Mucosa of stomach (tissue), 1 donor: ENCODE data around the gene PKMYT1.

Experiments
- H3K27me3 ChIP-seq: one replicate; pipeline ENCODE4 v1.7.0; 2013; ENCODE audit warnings: mild to moderate bottlenecking, low read length; ENCODE audit not compliant: control insufficient read depth, insufficient read depth
- H3K36me3 ChIP-seq: one replicate; pipeline ENCODE4 v1.7.0; 2013; ENCODE audit warnings: low read length; ENCODE audit not compliant: control insufficient read depth, insufficient read depth
- H3K4me1 ChIP-seq: one replicate; pipeline ENCODE4 v1.7.0; 2013; ENCODE audit warnings: mild to moderate bottlenecking, low read length; ENCODE audit not compliant: control insufficient read depth, insufficient read depth
- H3K4me3 ChIP-seq: one replicate; pipeline ENCODE4 v1.7.0; 2013; ENCODE audit warnings: low read length
- H3K9ac ChIP-seq: one replicate; pipeline ENCODE4 v1.7.0; 2013; ENCODE audit warnings: mild to moderate bottlenecking, low read length, moderate library complexity
- H3K9me3 ChIP-seq: one replicate; pipeline ENCODE4 v1.7.0; 2013; ENCODE audit warnings: mild to moderate bottlenecking, low read length, moderate library complexity; ENCODE audit not compliant: control insufficient read depth
- donor health status: Pancreatic carcinoma.

The PKMYT1 gene

DNA sequence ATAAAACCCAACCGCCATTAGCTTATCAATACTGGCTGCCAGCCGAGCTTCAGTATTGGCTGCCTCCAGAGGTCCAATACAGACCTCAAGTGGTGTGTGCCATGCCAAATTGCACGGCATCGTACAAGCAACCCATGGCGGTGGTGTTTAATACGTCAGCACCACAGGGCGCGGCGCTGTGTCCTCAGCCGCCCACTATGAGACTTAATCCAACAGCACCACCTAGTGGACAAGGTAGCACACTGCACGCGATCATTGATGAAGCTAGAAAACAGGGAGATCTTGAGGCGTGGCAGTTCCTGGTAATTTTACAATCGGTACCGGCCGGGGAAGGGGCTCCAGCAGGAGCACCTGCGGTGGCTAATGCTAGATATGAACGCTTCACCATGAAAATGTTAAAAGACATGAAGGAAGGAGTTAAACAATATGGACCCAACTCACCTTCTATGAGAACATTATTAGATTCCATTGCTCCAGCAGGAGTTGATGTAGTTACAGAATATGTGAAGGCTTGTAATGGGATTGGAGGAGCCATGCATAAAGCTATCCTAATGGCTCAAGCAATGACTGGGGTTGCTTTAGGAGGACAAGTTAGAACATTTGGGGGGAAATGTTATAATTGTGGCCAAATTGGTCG, 53.1 kb downstream of the PKMYT1 start:
- Histone ChIP-seq H3K9ac (no peak overlapping the region), H3K36me3 (no peaks in the 10 kb centered on the region), H3K9me3 (no peaks in the 10 kb centered on the region), H3K27me3 (no peaks in the 10 kb centered on the region), H3K4me3 (no peak overlapping the region), H3K4me1 (peaks cover 9% of the 10 kb centered on the region)

DNA sequence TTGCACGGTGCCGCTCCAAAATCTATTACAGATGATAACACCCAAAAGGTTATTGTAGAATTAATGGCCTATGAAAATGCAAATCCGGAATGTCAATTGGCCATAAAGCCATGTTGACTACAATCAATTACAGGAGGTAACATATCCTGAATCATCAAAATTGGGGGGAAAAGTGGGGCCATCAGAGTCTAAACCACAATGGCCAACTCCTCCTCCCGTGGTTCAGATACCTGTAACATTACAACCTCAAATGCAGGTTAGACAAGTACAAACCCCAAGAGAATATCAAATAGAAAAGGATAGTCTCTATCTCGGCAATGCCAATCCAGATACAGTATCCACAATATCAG, 53.6 kb downstream of the PKMYT1 start:
- Histone ChIP-seq H3K9ac (no peak overlapping the region), H3K4me3 (no peak overlapping the region), H3K36me3 (no peaks in the 10 kb centered on the region), H3K4me1 (peaks cover 9% of the 10 kb centered on the region), H3K27me3 (no peaks in the 10 kb centered on the region), H3K9me3 (no peaks in the 10 kb centered on the region)

DNA sequence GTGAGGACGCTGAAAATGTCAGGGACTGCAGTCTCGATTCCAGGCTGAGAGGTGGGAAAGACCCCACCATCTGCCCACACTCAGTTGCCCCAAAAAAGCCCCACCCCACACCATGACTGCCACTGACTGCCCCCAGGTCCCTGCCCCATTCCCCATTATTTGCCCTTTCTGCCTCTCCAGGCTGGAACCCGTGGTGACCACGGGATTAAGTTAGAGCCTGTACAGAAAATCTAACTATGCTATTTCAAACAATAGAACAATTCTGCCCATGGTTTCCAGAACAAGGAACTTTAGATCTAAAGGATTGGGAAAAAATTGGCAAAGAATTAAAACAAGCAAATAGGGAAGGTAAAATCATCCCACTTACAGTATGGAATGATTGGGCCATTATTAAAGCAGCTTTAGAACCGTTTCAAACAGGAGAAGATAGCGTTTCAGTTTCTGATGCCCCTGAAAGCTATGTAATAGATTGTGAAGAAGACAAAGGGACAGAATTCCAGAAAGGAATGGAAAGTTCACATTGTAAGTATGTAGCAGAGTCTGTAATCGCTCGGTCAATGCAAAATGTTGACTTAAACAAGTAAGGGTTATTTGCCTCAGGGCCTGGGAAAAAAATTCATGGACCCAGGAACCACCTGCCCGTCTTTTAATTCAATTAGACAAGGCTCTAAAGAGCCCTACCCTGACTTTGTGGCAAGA, 54.1 kb downstream of the PKMYT1 start:
- H3K36me3 ChIP-seq: no peaks in the 10 kb centered on the region
- H3K4me3 ChIP-seq: no peak overlapping the region
- H3K4me1 ChIP-seq: peaks cover 9% of the 10 kb centered on the region
- no peaks in the 10 kb centered on the region for H3K27me3 ChIP-seq
- no peaks in the 10 kb centered on the region for H3K9me3 ChIP-seq
- H3K9ac ChIP-seq: no peak overlapping the region

DNA sequence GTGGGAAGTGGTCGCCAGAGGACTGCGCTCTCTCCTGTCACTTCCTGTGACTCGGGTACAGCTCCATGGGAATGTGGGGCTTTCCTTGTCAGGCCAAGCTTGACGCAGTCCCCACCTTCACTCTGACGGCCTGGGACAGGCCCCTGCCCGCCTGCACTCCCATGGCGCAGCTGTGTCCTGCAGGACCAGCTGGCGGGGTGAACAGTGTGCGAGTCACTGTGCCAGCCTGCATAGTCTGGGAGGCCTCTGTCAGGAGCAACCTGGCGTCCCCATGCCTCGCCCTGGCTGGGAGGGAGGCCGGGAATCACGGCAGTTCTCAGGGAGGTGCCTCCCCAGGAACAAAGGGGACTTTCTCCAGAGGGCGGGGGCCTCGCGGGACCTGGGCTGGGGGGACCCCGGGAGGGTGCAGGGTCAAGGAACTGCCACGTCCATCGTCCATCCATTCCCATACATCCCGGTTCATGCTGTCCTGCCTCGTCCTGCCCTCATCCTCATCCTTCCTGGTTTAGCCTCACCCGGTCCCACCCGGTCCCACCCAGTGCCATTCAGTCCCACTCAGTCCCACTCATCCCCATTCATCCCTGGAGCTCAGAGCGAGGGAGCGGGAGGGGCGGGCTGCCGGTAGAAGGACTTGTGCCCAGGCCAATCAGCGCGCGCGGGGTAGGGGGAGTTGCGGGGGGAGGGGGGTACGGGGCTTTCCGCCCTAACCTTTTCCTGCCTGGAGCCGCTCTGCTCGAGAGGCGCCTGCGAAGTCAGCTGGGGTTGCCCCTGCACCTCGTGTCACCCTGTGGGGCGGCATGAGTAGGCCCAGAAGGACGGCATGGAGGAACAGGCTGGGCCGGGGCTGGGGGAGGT, 55.1 kb downstream of the PKMYT1 start:
- peaks cover 9% of the 10 kb centered on the region for H3K4me1 ChIP-seq
- H3K36me3 ChIP-seq: no peaks in the 10 kb centered on the region
- no peaks in the 10 kb centered on the region for H3K27me3 ChIP-seq
- no peaks in the 10 kb centered on the region for H3K9me3 ChIP-seq
- no peak overlapping the region for H3K4me3 ChIP-seq
- H3K9ac ChIP-seq: no peak overlapping the region

DNA sequence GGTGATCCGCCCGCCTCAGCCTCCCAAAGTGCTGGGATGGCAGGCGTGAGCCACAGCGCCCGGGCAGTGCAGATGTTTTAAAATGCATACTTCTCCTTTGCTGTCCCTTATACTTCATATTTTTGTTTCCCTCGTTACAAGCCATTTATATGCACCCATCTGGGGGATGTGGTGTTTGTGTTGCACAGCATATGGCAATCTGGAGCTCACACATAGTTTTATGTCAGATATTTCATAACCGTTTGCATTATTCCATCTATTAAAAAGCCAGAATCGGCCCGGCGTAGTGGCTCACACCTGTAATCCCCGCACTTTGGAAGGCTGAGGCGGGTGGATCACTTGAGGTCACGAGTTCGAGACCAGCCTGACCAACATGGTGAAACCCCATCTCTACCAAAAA, 56.8 kb downstream of the PKMYT1 start:
- Histone ChIP-seq H3K4me3 (no peak overlapping the region), H3K9ac (no peak overlapping the region), H3K27me3 (no peaks in the 10 kb centered on the region), H3K36me3 (no peaks in the 10 kb centered on the region), H3K4me1 (peaks cover 9% of the 10 kb centered on the region), H3K9me3 (no peaks in the 10 kb centered on the region)
